ENCODE data around the gene DCTPP1.

DNA sequence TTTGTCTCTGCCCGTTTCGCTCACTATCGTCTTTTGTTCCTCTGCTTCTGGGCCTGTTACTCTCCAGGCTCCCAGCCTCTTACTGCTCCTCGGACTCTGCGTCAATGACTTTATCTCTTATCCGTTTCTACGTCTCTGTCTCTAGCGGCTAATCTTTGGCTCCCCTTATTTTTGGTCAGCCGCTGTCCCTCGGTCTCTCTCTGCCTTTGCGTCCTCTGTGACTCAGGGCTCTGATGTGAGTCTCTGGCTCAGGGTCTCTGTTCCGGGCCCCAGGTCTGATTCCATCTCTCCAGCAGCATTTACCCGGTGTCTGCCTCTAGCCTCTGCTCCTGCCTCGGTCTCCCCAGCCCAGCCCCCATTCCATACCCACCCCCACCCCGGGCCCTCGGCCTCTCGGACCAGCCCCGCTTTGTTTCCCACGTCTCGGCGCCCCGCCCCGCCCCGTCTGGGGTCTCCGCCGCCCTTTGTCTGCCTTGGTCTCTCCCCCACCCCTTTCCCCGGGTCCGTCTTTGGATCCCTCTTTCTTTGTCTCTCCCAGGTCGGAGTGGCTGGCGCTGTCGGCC lies 35.2 kb downstream of the DCTPP1 start:
- TF ChIP-seq ZNF280D (tag by site-specific recombination; IDR thresholded peaks at IDR 0.05) (no peak), ZBTB7A (tag by site-specific recombination; IDR thresholded peaks at IDR 0.05; ENCODE audit: low read depth) (no peak), PBX3 (CRISPR knock-in tag; IDR thresholded peaks at IDR 0.05) (no peak), PRDM1 (tag by site-specific recombination; IDR thresholded peaks at IDR 0.05) (no peak), ZNF785 (tag by site-specific recombination; IDR thresholded peaks at IDR 0.05) (no peak), ZNF510 (tag by site-specific recombination; IDR thresholded peaks at IDR 0.05; ENCODE audit: insufficient replicate concordance) (no peak), ZNF548 (tag by site-specific recombination; IDR thresholded peaks at IDR 0.05) (no peak), ZNF621 (tag by site-specific recombination; IDR thresholded peaks at IDR 0.05) (no peak)
- TF ChIP-seq, protein P1, sequence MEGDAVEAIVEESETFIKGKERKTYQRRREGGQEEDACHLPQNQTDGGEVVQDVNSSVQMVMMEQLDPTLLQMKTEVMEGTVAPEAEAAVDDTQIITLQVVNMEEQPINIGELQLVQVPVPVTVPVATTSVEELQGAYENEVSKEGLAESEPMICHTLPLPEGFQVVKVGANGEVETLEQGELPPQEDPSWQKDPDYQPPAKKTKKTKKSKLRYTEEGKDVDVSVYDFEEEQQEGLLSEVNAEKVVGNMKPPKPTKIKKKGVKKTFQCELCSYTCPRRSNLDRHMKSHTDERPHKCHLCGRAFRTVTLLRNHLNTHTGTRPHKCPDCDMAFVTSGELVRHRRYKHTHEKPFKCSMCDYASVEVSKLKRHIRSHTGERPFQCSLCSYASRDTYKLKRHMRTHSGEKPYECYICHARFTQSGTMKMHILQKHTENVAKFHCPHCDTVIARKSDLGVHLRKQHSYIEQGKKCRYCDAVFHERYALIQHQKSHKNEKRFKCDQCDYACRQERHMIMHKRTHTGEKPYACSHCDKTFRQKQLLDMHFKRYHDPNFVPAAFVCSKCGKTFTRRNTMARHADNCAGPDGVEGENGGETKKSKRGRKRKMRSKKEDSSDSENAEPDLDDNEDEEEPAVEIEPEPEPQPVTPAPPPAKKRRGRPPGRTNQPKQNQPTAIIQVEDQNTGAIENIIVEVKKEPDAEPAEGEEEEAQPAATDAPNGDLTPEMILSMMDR (tag by site-specific recombination; IDR thresholded peaks at IDR 0.05): no peak
- TF ChIP-seq, protein P2, sequence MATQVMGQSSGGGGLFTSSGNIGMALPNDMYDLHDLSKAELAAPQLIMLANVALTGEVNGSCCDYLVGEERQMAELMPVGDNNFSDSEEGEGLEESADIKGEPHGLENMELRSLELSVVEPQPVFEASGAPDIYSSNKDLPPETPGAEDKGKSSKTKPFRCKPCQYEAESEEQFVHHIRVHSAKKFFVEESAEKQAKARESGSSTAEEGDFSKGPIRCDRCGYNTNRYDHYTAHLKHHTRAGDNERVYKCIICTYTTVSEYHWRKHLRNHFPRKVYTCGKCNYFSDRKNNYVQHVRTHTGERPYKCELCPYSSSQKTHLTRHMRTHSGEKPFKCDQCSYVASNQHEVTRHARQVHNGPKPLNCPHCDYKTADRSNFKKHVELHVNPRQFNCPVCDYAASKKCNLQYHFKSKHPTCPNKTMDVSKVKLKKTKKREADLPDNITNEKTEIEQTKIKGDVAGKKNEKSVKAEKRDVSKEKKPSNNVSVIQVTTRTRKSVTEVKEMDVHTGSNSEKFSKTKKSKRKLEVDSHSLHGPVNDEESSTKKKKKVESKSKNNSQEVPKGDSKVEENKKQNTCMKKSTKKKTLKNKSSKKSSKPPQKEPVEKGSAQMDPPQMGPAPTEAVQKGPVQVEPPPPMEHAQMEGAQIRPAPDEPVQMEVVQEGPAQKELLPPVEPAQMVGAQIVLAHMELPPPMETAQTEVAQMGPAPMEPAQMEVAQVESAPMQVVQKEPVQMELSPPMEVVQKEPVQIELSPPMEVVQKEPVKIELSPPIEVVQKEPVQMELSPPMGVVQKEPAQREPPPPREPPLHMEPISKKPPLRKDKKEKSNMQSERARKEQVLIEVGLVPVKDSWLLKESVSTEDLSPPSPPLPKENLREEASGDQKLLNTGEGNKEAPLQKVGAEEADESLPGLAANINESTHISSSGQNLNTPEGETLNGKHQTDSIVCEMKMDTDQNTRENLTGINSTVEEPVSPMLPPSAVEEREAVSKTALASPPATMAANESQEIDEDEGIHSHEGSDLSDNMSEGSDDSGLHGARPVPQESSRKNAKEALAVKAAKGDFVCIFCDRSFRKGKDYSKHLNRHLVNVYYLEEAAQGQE (tag by site-specific recombination; IDR thresholded peaks at IDR 0.05): no peak
